NCI-H128 (cell line): ENCODE results near the gene PCDHB9.
"Not testable (repeated sequence)": the region's sequence is repeated elsewhere in the genome, so short reads cannot be mapped to it uniquely, and the experiment has no call there.

ENCODE experiments used
- DNase-seq: peaks from one replicate; lab custom pipeline; 2025; ENCODE audit not compliant: unreplicated experiment; lab: John Stamatoyannopoulos, UW

Gene PCDHB9

DNA sequence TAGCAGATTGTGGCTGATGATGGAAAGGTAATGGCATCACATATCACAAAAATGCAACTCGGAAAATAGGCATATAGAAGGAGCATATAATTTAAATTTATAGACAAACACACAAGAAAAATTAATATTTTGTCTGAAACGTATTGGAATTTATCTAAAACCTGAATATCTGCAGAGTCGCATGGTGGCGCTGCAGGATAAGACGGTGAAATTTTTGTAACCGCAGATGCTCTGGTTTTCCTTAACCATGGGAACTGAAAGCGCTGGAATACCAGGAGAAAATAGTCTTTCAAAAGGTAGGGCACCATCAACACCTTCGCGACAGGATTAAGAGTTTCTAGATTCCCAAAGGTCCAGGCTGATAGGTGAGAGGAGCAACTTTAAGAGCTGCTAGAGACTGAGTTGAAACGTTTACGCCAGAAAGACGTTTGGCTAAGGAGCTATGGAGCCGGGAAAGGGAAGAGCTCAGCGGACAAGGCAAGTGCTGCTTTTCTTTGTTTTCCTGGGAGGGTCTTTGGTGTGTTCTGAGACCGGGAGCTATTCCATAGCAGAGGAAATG is 47.2 kb downstream of the PCDHB9 start:
- DNase-seq: no peak

DNA sequence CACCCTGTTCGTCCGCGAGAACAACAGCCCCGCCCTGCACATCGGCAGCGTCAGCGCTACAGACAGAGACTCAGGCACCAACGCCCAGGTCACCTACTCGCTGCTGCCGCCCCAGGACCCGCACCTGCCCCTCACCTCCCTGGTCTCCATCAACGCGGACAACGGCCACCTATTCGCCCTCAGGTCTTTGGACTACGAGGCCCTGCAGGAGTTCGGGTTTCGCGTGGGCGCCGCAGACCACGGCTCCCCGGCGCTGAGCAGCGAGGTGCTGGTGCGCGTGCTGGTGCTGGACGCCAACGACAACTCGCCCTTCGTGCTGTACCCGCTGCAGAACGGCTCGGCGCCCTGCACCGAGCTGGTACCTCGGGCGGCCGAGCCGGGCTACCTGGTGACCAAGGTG is 49.0 kb downstream of the PCDHB9 start:
- DNase-seq: not testable (repeated sequence)

DNA sequence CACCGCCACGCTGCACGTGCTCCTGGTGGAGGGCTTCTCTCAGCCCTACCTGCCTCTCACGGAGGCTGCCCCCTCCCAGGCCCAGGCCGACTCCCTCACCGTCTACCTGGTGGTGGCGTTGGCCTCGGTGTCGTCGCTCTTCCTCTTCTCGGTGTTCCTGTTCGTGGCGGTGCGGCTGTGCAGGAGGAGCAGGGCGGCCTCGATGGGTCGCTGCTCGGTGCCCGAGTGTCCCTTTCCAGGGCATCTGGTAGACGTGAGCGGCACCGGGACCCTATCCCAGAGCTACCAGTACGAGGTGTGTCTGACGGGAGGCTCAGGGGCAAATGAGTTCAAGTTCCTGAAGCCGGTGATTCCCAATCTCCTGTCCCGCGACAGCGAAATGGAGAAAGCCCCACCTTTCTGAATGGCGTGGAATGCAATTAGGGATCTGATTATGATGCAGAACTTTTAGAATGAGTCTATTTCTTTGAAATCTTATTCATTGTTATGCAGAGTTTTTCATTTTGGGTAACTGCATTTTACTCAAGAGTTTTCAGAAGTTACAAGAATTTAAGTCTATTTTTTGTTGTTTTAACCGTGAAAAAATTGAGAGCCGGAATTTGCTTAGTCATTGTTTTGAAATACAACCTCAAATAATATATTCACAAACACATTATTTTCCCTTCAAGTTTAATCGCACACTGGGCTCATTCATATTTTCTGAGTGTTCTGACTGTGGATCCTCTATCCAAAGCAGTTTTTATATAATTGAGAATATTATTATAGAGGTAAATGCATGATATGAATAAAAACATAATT is 49.8 kb downstream of the PCDHB9 start:
- no peak for DNase-seq
